A549 (cell line): ENCODE measurements around the gene DYNLRB1. TPM values are rescaled to one million over a fixed set of nuclear protein-coding genes. Genes with fewer than 3 reads are reported as not detected.
A peak's percentile ranks its signal among the peaks of the same experiment; 100 is the strongest.

ENCODE experiments used
- ATAC-seq, 2 experiments: fragments of 200-7000 bp in 1 of 2; fragments of >200 bp in 1 of 2; cut with Nextera tagmentation in 1 of 2; cut with Tn5 transposase in 1 of 2; 3 replicates each; pipeline versions ENCODE4 v1.8.0 to v1.9.1; 2018 to 2020; ENCODE audit warnings: mild to moderate bottlenecking in 1 of 2, moderate library complexity in 1 of 2
- CTCF ChIA-PET: fragments of 300-600 bp; sonication (Branson Sonifier 250); formaldehyde crosslinking; extraction: SDS; loops from one replicate; lab custom pipeline; 2021; ENCODE audit warnings: antibody characterized with exemption, inconsistent platforms; lab: Yijun Ruan, JAX
- POLR2A ChIA-PET: fragments of 350-600 bp; formaldehyde crosslinking; extraction: SDS; loops from one replicate; lab custom pipeline; 2021; ENCODE audit warnings: antibody characterized with exemption, inconsistent platforms; lab: Yijun Ruan, JAX
- DNase-seq, 2 experiments: peaks; one replicate each; pipeline versions ENCODE4 v3.0.0 to v3.0.0-alpha.2; 2011 to 2016; ENCODE audit warnings: low read depth in 1 of 2, low spot score in 1 of 2
- FAIRE-seq: peaks from 2 replicates; lab custom pipeline; 2011; peaks lifted over from hg19 to GRCh38; lab: Jason Lieb, UNC
- H3K27ac ChIP-seq, 2 experiments: fragments of >200 bp; sonication (Bioruptor Twin); formaldehyde crosslinking; 3 replicates each; pipeline ENCODE4 v1.5.1; 2016 to 2017
- H3K4me1 ChIP-seq: fragments of >200 bp; sonication (Bioruptor Twin); formaldehyde crosslinking; 3 replicates; pipeline ENCODE4 v1.6.1; 2016
- H3K4me2 ChIP-seq: fragments of >200 bp; sonication (Bioruptor Twin); formaldehyde crosslinking; 3 replicates; pipeline ENCODE4 v1.6.1; 2016
- H3K4me3 ChIP-seq: fragments of >200 bp; sonication (Bioruptor Twin); formaldehyde crosslinking; 3 replicates; pipeline ENCODE4 v1.5.1; 2016
- H3K9me3 ChIP-seq: fragments of >200 bp; sonication (Bioruptor Twin); formaldehyde crosslinking; 3 replicates; pipeline ENCODE4 v1.6.1; 2016
- ATOH8 ChIP-seq: fragments of 250-450 bp; sonication (Bioruptor Pico); IDR thresholded peaks from 2 replicates; pipeline ENCODE4 v1.5.0; 2020; ENCODE audit warnings: low read depth, mild to moderate bottlenecking, moderate library complexity
- BHLHE40 ChIP-seq: IDR thresholded peaks from 2 replicates; pipeline ENCODE4 v1.6.1; 2012; ENCODE audit warnings: low read depth, low read length, inconsistent platforms
- CBX2 ChIP-seq: fragments of 200-600 bp; sonication (generic); IDR thresholded peaks from 2 replicates; pipeline ENCODE4 v1.6.1; 2016; ENCODE audit warnings: low read depth, mild to moderate bottlenecking, borderline replicate concordance
- CBX8 ChIP-seq: fragments of 200-600 bp; sonication (generic); IDR thresholded peaks from 2 replicates; pipeline ENCODE4 v1.6.1; 2016
- CEBPB ChIP-seq, 2 experiments: fragments of >200 bp in 1 of 2; sonication (Bioruptor Twin) in 1 of 2; formaldehyde crosslinking in 1 of 2; IDR thresholded peaks; 2 replicates each; pipeline ENCODE4 v1.6.1; 2012 to 2016
- CHD2 ChIP-seq: fragments of 150-350 bp; IDR thresholded peaks from 2 replicates; pipeline ENCODE4 v1.6.1; 2014; ENCODE audit warnings: low read length; ENCODE audit not compliant: partially characterized antibody
- CHD4 ChIP-seq: fragments of 200-600 bp; sonication (generic); IDR thresholded peaks from 2 replicates; pipeline ENCODE4 v1.6.1; 2016; ENCODE audit warnings: antibody characterized with exemption, mild to moderate bottlenecking, borderline replicate concordance
- EHF ChIP-seq: fragments of 250-450 bp; sonication (Bioruptor Pico); IDR thresholded peaks from 2 replicates; pipeline ENCODE4 v1.5.0; 2020; ENCODE audit warnings: mild to moderate bottlenecking
- ELK1 ChIP-seq: fragments of 150-350 bp; IDR thresholded peaks from 2 replicates; pipeline ENCODE4 v1.6.1; 2014; ENCODE audit warnings: low read depth, mild to moderate bottlenecking, low read length
- FOSB ChIP-seq: fragments of 250-450 bp; sonication (Bioruptor Pico); IDR thresholded peaks from 2 replicates; pipeline ENCODE4 v1.5.0; 2020; ENCODE audit warnings: mild to moderate bottlenecking, moderate library complexity
- FOXS1 ChIP-seq: fragments of 250-450 bp; sonication (Bioruptor Pico); IDR thresholded peaks from 2 replicates; pipeline ENCODE4 v1.5.0; 2020; ENCODE audit warnings: mild to moderate bottlenecking, moderate library complexity
- GATA3 ChIP-seq: IDR thresholded peaks from 2 replicates; pipeline ENCODE4 v1.6.1; 2012; ENCODE audit warnings: borderline replicate concordance
- HDAC2 ChIP-seq: fragments of 200-600 bp; sonication (generic); IDR thresholded peaks from 2 replicates; pipeline ENCODE4 v1.6.1; 2016
- HEYL ChIP-seq: fragments of 250-450 bp; sonication (Bioruptor Pico); IDR thresholded peaks from 2 replicates; pipeline ENCODE4 v1.8.0; 2021; ENCODE audit warnings: mild to moderate bottlenecking, moderate library complexity
- HMGXB4 ChIP-seq: fragments of 250-450 bp; sonication (Bioruptor Pico); IDR thresholded peaks from 2 replicates; pipeline ENCODE4 v1.5.0; 2021; ENCODE audit warnings: mild to moderate bottlenecking, moderate library complexity, borderline replicate concordance
- HOXA7 ChIP-seq: fragments of 250-450 bp; sonication (Bioruptor Pico); IDR thresholded peaks from 2 replicates; pipeline ENCODE4 v1.5.0; 2020; ENCODE audit warnings: mild to moderate bottlenecking, moderate library complexity
- HOXB5 ChIP-seq: fragments of 250-450 bp; sonication (Bioruptor Pico); IDR thresholded peaks from 2 replicates; pipeline ENCODE4 v1.5.0; 2020; ENCODE audit warnings: mild to moderate bottlenecking, moderate library complexity
- JUN ChIP-seq, 2 experiments: fragments of >200 bp; sonication (Bioruptor Twin); formaldehyde crosslinking; IDR thresholded peaks; 2 replicates in 1 of 2; 3 replicates in 1 of 2; pipeline ENCODE4 v1.6.1; 2016 to 2017
- MAFK ChIP-seq: fragments of 450-650 bp; IDR thresholded peaks from 2 replicates; pipeline ENCODE4 v1.6.1; 2014; ENCODE audit not compliant: partially characterized antibody
- MAZ ChIP-seq: fragments of 150-350 bp; IDR thresholded peaks from 2 replicates; pipeline ENCODE4 v1.6.1; 2014; ENCODE audit warnings: antibody characterized with exemption, low read depth, low read length, borderline replicate concordance
- MYC ChIP-seq: IDR thresholded peaks from 2 replicates; pipeline ENCODE4 v1.6.1; 2012; ENCODE audit warnings: mild to moderate bottlenecking, inconsistent platforms, low read length, improper control_type of control experiment, borderline replicate concordance
- NR3C1 ChIP-seq: fragments of >200 bp; sonication (Bioruptor Twin); formaldehyde crosslinking; IDR thresholded peaks from 3 replicates; pipeline ENCODE4 v1.6.1; 2017
- PBX3 ChIP-seq: IDR thresholded peaks from 2 replicates; pipeline ENCODE4 v1.6.1; 2012
- POLR2AphosphoS2 ChIP-seq: conservative IDR thresholded peaks from 2 replicates; pipeline ENCODE4 v1.6.1; 2012; ENCODE audit warnings: low read length, improper control_type of control experiment, inconsistent platforms
- RAD21 ChIP-seq, 2 experiments: fragments of >200 bp in 1 of 2; sonication (Bioruptor Twin) in 1 of 2; formaldehyde crosslinking in 1 of 2; IDR thresholded peaks in 1 of 2; conservative IDR thresholded peaks in 1 of 2; 2 replicates in 1 of 2; 3 replicates in 1 of 2; pipeline ENCODE4 v1.6.1; 2012 to 2018; ENCODE audit warnings: inconsistent platforms in 1 of 2
- RNF2 ChIP-seq: fragments of 200-600 bp; sonication (generic); IDR thresholded peaks from 2 replicates; pipeline ENCODE4 v1.6.1; 2016; ENCODE audit warnings: low read depth, mild to moderate bottlenecking, antibody characterized with exemption, moderate library complexity, borderline replicate concordance
- SREBF2 ChIP-seq: fragments of 450-650 bp; IDR thresholded peaks from 2 replicates; pipeline ENCODE4 v1.6.1; 2014; ENCODE audit warnings: mild to moderate bottlenecking, moderate library complexity
- TP53 ChIP-seq: fragments of 250-450 bp; sonication (Bioruptor Pico); IDR thresholded peaks from 2 replicates; pipeline ENCODE4 v1.5.0; 2021; ENCODE audit warnings: mild to moderate bottlenecking, moderate library complexity
- ZC3H11A ChIP-seq: fragments of 450-650 bp; IDR thresholded peaks from 2 replicates; pipeline ENCODE4 v1.6.1; 2014; ENCODE audit warnings: antibody characterized with exemption, mild to moderate bottlenecking
- ZFP36 ChIP-seq: fragments of 450-650 bp; IDR thresholded peaks from 2 replicates; pipeline ENCODE4 v1.6.1; 2014; ENCODE audit warnings: borderline replicate concordance; ENCODE audit not compliant: partially characterized antibody
- WGBS: methylation state at CpG from one replicate; pipeline ENCODE4 v1.1.6; 2017; ENCODE audit errors: missing lambda C conversion rate; 5-methylcytosine and 5-hydroxymethylcytosine counted together
- polyA plus RNA-seq, 4 experiments: library from polyadenylated mRNA; depleted of rRNA in 3 of 4; stranded (reverse); fragments of >200 nt; fragmentation: RNase III in 1 of 4; extraction: RNeasy Plus Mini Kit Qiagen cat#74134 plus additional on column Dnase treatment in 1 of 4; gene quantifications; 2 replicates in 3 of 4; 3 replicates in 1 of 4; pipeline ENCODE4 v1.2.3, GENCODE V29; 2011 to 2017
- TF ChIP-seq, protein P1 (sequence below): fragments of 200-600 bp; sonication (generic); IDR thresholded peaks from 2 replicates; pipeline ENCODE4 v1.6.1; 2016; ENCODE audit warnings: antibody characterized with exemption, mild to moderate bottlenecking, moderate library complexity
- TF ChIP-seq, protein P2 (sequence below): fragments of >200 bp; sonication (Bioruptor Twin); formaldehyde crosslinking; IDR thresholded peaks from 2 replicates; pipeline ENCODE4 v1.6.1; 2016

The DYNLRB1 gene
- polyA plus RNA-seq, 2 of the 4 experiments (the other 2 are of a cell fraction): 148 to 211 TPM

DNA sequence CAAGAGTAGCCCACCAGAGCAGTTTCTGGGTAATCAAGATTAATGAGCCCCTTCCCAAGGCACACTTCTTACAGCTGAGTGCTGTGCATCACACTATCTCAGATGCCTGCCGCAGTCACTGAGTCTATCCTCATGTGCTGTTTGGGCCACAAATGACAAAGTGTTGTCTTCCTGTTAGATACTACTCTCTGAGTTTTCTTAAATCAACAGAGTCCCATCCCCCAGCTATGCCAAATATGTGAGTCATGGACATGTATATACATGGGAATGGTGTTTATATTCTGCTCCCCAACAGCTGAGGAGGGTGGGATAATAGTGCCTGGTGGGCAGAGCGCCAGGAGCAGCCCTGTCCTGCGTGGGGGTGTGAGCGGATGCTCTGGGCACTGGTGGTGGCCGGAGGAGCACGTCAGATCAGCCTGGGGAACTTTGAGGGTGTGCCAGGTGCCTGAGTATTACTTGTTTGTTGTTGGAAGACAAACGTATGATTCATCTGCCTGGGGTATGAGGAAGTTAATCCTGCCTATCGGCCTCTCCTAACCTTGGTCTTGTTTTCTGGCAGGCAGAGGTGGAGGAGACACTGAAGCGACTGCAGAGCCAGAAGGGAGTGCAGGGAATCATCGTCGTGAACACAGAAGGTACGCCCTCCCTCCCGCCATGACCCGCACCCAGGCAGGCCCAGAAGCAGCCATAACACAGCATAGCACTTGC lies 9.6 kb downstream of the DYNLRB1 start:
- peak; percentile 92 to 93 for ATAC-seq
- Histone ChIP-seq H3K27ac (peak overlapping the region; percentile 67 to 83), H3K4me1 (peaks cover 55% of the 10 kb centered on the region), H3K4me2 (peak overlapping the region; percentile 76), H3K4me3 (peak overlapping the region; percentile 19; the same call in 1 of the 3 replicates), H3K9me3 (no peaks in the 10 kb centered on the region)
- peak; percentile 97 to 99 for DNase-seq
- CTCF ChIA-PET: interaction anchor here (1.0 to 7.4 kb wide), 7 partner anchors 13 to 335 kb away, joined by 3 to 106 read pairs (median 4); no protein-coding TSS in a partner anchor
- WGBS: 1% methylated on average over 14 of the region's 14 CpGs
- FAIRE-seq: peak; percentile 95
- POLR2A ChIA-PET: interaction anchor here (1.4 to 1.8 kb wide), 2 partner anchors 9 to 33 kb away, joined by 4 to 12 read pairs; partner anchors contain the start of genes DYNLRB1 and MAP1LC3A
- TF ChIP-seq HOXA7 (CRISPR knock-in tag): no peak
- TF ChIP-seq NR3C1: no peak
- TF ChIP-seq ZFP36: no peak
- no peak for TF ChIP-seq TP53 (CRISPR knock-in tag)
- TF ChIP-seq MYC: no peak
- peak; percentile 31 for TF ChIP-seq MAFK
- TF ChIP-seq MAZ: no peak
- TF ChIP-seq CEBPB (IDR thresholded peaks at IDR 0.05): peak in 1 of 2 experiments; percentile 41; a peak in 1 of 4 replicates
- no peak for TF ChIP-seq HDAC2
- TF ChIP-seq, protein P1, sequence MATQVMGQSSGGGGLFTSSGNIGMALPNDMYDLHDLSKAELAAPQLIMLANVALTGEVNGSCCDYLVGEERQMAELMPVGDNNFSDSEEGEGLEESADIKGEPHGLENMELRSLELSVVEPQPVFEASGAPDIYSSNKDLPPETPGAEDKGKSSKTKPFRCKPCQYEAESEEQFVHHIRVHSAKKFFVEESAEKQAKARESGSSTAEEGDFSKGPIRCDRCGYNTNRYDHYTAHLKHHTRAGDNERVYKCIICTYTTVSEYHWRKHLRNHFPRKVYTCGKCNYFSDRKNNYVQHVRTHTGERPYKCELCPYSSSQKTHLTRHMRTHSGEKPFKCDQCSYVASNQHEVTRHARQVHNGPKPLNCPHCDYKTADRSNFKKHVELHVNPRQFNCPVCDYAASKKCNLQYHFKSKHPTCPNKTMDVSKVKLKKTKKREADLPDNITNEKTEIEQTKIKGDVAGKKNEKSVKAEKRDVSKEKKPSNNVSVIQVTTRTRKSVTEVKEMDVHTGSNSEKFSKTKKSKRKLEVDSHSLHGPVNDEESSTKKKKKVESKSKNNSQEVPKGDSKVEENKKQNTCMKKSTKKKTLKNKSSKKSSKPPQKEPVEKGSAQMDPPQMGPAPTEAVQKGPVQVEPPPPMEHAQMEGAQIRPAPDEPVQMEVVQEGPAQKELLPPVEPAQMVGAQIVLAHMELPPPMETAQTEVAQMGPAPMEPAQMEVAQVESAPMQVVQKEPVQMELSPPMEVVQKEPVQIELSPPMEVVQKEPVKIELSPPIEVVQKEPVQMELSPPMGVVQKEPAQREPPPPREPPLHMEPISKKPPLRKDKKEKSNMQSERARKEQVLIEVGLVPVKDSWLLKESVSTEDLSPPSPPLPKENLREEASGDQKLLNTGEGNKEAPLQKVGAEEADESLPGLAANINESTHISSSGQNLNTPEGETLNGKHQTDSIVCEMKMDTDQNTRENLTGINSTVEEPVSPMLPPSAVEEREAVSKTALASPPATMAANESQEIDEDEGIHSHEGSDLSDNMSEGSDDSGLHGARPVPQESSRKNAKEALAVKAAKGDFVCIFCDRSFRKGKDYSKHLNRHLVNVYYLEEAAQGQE: no peak
- TF ChIP-seq, protein P2, sequence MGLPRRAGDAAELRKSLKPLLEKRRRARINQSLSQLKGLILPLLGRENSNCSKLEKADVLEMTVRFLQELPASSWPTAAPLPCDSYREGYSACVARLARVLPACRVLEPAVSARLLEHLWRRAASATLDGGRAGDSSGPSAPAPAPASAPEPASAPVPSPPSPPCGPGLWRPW: no peak
- TF ChIP-seq FOXS1 (CRISPR knock-in tag): peak; percentile 96
- no peak for TF ChIP-seq POLR2AphosphoS2
- TF ChIP-seq RAD21 (conservative IDR thresholded peaks at IDR 0.05 in 1 of 2, IDR thresholded peaks at IDR 0.05 in 1 of 2): peak in 1 of 2 experiments; percentile 35; a peak in 1 of 5 replicates
- peak; percentile 56; the same call in 1 of the 2 replicates for TF ChIP-seq FOSB (CRISPR knock-in tag)
- 0 out of 2 replicates have a peak, but pooled peaks have one; percentile 17 for TF ChIP-seq HEYL (CRISPR knock-in tag)
- no peak; the same call in 1 of the 2 replicates for TF ChIP-seq ATOH8 (CRISPR knock-in tag)
- peak; percentile 96 for TF ChIP-seq JUN (IDR thresholded peaks at IDR 0.05)
- TF ChIP-seq CBX8: no peak
- peak; percentile 88; the same call in 1 of the 2 replicates for TF ChIP-seq GATA3
- no peak for TF ChIP-seq CBX2
- TF ChIP-seq CHD2: no peak
- TF ChIP-seq HMGXB4 (CRISPR knock-in tag): no peak
- TF ChIP-seq SREBF2: no peak
- no peak for TF ChIP-seq RNF2
- TF ChIP-seq BHLHE40: no peak
- TF ChIP-seq ZC3H11A: no peak
- peak; percentile 82 for TF ChIP-seq PBX3
- TF ChIP-seq CHD4: no peak
- TF ChIP-seq ELK1: no peak
- TF ChIP-seq EHF (CRISPR knock-in tag): no peak; the same call in 1 of the 2 replicates
- peak; percentile 72; the same call in 1 of the 2 replicates for TF ChIP-seq HOXB5
